KBM-7 (cell line): ENCODE results near the gene SALL3.
"Not testable (repeated sequence)": the region's sequence is repeated elsewhere in the genome, so short reads cannot be mapped to it uniquely, and the experiment has no call there.

ENCODE experiments used
- DNase-seq: peaks from one replicate; pipeline ENCODE4 v3.0.0-alpha.2; 2015
- in situ Hi-C: fragments of 300-500 bp; cut with MboI; formaldehyde crosslinking; loops from 2 replicates; pipeline ENCODE4 v1.14.3; 2020; ENCODE audit warnings: low sequenced_read_pairs, low pct_unique_long_range_greater_than_20kb, mixed read lengths

SALL3 gene

DNA sequence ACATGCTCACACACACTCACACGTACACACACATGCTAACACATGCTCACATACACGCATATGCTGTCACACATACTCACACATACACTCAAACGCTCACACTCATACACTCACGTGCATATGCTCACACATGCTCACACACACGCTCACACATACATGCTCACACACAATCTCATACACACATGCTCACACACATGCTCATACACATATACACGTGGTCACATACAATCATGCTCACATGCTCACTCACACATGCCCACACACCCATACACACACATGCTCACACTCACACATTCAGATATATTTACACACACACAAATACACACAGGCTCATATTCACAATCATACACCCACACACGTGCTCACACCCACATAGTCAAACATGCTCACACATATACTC, 17.5 kb upstream of the SALL3 start:
- DNase-seq = no peak
- in situ Hi-C loops = no loop called here

DNA sequence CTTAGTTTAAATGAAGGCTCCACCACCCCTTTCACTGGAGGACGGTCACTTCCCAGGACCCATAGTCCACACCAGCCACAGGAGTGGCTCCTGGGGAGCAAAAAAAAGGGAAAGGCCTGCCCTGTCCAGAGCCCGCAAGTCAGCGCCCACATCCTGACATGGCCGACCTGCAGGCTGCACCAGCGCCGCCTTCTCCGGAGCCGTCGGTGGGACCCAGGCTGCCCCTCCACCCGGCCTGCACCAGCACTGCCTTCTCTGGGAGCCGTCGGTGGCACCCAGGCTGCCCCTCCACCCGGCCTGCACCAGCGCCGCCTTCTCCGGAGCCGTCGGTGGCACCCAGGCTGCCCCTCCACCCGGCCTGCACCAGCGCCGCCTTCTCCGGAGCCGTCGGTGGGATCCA, 14.9 kb upstream of the SALL3 start:
- in situ Hi-C loops, DNase-seq: not testable (repeated sequence)

DNA sequence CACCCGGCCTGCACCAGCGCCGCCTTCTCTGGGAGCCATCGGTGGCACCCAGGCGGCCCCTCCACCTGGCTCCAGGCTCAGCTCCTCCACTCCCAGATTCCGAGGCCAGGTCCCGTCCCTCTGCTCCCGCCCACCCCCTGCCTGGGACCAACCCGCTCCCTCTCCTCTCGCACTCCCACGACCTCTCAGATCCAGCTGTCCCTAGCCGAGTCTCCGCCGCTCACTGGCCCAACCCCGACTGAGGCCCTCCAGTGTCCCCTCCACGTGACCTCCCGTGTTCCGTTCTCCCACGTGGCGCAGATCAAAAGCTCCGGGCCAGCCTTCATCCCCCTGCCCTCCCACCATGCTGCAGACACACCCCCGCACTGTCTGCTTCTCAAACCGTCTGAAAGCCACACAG, 14.4 kb upstream of the SALL3 start:
- in situ Hi-C loops = no loop called here
- DNase-seq = no peak

DNA sequence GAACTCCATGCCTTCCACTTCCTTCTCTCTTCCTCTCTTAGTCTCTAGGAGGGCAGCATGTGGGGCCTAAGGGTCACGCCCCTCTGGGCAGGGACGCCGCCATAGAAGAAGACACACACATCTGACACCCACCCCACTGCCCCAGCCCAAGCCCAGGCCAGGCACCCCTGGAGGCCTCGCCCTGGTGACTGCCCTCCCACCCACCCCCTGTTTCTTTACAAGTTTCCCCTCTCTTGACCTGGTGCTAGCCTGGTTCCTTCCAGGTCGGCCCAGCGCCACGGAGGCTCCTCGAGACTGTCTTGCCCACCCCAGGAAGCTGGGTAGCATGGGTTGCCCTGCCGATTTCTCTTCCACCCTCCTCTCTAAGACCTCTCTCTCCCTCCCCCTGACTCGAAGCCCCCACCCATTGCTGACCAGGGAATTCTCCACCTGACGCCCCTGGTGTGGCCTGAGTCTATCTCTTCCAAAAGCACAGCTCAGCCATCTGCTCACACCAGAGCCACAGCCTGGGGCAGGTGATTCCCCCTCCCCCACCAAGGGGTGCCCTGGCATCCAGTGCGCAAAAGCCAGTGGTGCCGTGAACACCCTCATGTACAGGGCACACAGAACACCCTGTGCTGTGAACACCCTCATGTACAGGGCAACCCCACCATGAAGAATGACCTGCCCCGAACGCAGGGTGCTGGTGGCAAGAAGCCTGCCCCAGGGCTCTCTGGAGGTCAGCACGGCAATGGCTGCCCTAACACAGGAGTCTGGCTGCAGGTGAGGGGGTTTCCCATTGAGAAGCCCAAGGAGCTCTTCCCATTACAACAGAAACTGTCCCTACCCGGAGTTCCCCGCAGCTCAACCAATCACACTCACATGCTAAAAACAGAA, 13.5 kb upstream of the SALL3 start:
- DNase-seq = no peak
- in situ Hi-C loops = no loop called here

DNA sequence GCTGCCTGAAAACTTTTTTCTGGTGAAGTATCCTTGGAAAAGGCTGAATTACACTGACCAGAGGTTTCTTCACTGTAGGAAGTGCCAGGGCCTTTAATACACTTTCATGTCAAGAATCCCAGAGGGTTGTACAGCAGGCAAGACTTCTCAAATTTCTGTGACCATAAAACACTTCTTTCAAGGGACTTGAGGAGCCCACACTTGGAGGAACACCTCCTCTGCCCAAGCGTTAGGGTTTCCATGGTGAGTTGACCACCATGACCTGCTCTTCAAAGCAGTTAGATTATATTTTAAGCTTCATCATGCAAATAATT, 12.9 kb upstream of the SALL3 start:
- in situ Hi-C loops = no loop called here
- DNase-seq = no peak

DNA sequence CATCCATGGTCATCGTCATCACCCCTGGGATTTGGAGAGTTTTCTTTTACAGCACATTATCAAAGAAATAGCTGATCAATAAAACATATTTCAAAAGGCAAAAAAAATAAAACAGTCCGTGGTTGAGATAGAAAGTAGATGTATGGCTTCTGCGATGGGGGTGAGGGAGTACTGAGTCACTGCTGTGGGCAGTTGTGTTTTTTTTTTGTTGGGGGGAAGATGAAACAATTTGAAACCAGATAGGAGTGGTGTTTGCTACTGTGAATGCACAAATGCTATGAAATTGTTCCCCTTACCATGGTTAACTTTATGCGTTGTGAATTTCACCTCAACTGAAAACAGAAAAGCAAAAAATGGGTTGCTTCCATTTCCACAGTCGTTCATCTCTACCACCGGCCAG, 11.9 kb upstream of the SALL3 start:
- DNase-seq = no peak
- in situ Hi-C loops = no loop called here

DNA sequence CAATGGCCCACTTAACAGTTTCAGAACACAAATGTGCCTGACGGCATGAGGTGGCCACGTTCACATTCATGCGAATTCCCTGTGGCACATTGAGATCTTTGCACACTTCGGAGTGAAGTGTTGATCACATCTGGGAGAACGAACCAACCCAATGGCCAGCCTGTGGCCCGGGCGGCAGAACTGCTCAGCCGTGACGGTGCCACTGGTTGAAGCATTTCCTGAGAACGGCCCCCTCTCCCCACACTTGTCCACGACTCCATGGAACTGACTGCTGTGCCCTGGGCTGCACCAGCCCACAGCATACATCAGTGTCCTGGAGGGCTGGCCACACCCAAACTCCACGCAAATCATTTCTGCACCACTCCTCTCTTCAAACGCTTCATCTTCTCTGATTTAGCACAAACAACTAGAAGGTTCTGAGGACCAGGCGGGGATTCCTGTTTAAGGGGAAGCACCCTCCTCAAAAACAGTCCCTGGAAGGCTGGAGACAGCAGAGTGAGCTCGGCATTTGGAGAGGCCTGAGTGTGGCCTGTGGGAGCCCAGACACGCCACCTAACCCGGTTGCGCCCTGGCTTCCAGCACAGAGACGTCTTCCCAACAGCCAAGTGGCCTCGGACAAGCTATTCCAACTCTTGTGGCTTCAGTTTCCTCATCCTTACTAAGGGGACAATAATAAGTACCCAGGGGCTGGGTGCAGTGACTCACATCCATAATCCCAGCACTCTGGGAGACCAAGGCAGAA, 9.9 kb upstream of the SALL3 start:
- no peak for DNase-seq
- in situ Hi-C loops = no loop called here

DNA sequence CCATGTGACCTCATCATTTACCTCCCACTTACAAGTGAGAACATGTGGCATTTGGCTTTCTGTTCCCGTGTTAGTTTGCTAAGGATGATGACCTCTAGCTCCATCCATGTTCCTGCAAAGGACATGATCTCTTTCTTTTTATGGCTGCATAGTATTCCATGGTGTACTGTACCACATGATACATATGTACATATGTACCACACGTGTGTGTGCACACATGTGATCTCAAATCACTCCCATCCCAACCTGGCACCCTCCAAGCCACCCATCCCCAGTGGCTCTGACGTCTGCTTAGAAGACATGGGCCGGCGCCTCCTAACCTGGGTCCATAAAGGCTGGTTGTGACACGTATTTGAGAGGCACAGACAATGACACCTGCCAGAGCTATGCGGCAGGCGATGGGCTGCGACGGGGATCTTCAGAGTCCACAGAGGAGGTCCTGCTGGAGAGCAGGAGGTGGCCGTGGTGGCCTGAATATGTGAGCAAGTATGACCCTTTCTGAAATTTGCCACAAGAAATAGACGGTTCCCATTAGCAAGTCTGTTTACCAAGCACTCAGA, 8.8 kb upstream of the SALL3 start:
- in situ Hi-C loops = no loop called here
- no peak for DNase-seq

DNA sequence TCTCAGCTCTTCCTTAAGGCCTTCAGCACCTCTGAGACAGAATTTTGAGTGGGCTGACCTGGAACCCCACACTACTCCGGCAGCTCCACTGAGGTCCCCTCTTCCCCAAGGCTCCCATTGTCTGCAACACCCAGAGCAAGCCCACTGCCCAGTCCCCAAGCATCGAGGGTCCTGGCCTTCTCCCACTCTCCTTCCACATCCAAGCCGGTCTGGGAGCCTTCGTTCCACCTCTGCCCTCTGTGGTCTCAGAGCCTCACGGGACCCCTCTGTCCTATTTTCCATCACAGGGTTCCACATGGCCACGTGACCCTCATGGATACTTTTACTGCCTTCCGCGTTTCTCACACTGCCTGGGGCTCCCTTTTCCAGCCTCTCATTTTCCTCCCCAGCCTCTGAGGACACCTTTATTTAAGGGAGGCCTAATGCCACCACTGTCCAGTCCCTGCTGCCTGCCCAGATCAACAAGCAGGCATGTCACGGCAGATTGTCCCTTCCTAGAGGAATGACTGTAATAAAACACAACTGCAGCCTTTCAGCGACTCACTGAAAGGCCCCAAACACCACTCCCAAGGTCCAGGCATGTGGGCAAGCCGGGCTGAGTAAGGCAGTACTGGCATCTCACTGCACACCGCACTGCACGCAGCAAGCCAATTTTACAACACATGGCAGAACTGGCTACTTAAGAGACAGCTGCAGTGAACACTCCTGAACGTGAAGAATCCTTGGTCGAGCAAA, 7.9 kb upstream of the SALL3 start:
- in situ Hi-C loops = no loop called here
- no peak for DNase-seq

DNA sequence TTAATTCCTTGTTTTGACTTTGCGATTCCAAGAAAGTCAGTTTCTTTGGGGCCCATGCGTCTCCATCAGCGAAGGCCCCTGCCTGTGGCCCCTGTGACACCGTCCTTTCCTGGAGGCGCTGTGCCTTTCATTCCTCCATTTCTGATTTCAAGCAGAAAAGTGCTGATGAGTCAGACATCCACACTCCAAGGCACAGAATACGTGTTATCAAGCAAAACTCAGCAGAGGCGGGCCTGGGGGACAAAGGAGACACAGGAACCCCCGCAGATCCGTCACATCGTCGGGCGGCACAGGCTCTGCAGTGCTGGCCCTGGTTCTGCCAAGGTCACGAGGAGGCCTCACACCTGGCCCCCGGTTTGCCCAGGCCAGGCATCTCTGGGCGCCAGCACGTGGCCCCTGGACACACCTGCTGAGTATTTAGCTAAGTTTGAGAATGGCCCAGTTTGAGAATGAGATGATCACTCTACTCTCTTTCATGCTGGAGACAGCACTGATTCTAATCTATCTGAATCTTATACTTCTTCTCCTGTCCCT, 7.2 kb upstream of the SALL3 start:
- no peak for DNase-seq
- in situ Hi-C loops = no loop called here

DNA sequence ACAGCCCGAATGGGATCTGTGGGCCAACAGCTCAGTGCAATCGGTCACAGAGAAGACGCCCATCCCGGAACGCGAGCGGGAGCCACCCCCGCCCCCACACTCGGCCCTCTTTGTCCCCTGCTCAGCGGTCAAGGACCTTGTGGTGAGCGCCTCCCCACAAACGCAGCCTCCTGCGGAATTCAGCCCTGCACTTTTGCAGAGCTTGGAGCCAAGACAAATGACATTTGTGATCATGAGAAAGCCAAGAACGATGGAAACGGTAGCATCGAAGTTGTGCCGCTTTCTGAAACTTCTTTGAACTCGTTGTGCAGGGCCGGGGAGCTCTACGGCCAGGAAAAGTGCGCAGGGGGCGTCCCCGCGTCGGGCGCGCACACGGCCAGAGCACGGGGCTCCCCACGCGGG, 6.7 kb upstream of the SALL3 start:
- DNase-seq = no peak
- in situ Hi-C loops = no loop called here

DNA sequence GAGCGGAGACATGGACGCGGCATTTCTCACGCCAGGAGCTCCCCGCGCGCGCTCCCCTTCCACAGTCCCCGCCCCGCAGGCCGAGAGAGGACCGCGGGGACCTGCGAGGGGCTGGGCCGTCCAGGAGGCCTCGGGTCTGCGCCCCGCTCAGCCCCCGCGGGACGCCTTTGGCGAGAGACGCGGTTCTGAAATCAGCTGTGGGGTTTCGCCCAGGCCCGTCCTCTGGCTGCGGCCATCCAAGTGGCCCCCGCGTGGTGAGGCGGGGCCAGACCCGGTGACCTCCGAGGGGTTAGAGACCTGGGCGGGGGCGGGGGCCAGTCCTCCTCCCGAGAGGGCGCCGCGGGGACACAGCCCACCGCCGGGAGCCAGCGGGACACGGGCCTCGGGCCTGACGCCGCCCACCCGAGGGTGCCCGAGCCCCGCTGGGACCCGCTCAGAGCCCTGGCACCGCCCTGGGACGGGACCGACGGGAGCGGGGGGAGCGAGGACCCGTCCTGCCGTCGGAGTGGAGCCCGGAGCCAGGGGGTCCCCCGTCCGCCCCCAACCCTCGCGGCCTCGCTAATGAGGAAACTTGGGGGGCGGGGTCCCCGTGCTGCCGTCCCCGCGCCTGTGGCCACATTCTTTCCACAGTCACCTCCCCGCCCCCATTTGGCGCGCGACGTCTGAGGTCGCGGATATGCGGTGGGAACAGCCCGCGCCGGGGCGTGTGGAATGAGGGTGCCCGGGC, 6.1 kb upstream of the SALL3 start:
- DNase-seq = no peak
- in situ Hi-C loops = no loop called here

DNA sequence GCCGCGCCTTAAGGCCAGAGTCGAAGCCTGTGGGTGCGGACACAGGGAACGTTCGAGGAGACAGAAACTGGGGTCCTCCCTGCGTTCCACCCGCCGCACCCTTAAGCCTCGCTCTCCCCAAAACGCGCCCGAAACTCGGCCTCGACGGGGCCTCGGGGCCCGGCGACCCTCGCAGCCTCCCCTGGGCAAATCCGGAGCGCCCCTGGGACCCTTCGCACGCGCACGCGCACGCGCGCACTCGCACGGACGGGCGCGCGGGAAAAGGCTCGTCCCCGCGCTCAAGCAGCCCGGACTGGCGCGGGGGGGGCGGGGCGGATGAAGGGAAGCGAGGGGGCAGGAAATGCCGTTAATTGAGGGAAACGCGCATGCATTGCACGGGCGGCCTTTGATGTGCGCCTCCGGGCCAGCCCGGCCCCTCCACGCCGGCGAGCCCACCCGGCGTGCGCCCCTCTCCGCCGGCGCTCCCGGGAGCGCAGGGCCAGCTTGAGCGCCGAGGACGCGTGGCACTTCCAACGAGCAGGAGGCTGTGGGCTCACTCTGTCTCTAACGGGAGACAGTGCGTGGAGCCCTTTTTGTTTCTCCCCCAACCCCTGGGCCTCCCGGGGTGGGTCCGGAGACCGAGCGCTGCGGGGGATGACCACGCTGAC, 5.4 kb upstream of the SALL3 start:
- in situ Hi-C loops = no loop called here
- no peak for DNase-seq

DNA sequence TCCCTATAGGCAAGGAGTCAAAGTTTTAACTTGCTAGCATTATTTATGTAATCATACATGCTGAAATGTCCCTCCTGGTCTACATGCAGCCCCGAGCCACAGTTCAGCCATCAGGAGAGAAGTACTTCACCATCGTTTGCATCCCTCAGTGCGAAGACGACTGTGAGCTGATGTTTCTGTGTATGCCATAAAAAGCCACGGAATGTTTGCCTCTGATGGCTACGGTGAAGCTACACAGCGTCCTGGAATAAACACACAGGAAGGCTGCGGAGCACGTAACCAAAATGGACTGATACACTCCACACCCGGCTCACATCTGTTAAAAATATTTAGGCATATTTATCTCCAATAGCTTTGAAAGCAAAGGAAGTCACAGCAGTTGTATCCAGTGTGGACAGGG, 4.3 kb upstream of the SALL3 start:
- in situ Hi-C loops = no loop called here
- no peak for DNase-seq

DNA sequence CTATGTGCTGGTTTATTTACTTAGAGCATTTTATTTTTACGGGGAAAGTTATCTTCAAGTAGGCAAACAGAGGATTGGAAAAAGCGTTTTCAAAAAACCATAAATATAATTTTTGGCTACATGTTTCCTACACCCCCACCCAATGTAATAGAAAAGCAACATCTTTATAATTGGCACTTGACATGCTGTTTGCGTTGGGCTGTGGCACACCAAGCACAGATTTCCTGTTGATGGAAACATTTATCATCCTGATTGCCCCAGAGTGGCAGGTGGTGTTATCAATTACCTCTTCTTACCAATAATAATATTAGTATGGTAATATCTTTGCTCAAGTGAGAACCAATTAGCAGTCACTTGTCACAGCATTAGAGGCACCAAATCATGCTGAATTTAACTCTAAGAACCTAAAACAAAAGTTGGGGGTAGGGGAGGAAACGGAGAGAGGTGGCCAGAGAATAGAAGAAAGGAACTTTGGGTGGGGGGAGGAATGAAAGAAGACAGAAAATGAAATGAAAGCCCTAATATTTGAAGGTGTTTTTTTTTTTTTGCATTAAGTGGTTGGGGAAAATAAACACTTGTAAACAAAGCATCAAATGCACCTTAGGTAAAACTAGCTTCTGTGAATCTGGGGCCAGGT, 3.8 kb upstream of the SALL3 start:
- DNase-seq = no peak
- in situ Hi-C loops = no loop called here

DNA sequence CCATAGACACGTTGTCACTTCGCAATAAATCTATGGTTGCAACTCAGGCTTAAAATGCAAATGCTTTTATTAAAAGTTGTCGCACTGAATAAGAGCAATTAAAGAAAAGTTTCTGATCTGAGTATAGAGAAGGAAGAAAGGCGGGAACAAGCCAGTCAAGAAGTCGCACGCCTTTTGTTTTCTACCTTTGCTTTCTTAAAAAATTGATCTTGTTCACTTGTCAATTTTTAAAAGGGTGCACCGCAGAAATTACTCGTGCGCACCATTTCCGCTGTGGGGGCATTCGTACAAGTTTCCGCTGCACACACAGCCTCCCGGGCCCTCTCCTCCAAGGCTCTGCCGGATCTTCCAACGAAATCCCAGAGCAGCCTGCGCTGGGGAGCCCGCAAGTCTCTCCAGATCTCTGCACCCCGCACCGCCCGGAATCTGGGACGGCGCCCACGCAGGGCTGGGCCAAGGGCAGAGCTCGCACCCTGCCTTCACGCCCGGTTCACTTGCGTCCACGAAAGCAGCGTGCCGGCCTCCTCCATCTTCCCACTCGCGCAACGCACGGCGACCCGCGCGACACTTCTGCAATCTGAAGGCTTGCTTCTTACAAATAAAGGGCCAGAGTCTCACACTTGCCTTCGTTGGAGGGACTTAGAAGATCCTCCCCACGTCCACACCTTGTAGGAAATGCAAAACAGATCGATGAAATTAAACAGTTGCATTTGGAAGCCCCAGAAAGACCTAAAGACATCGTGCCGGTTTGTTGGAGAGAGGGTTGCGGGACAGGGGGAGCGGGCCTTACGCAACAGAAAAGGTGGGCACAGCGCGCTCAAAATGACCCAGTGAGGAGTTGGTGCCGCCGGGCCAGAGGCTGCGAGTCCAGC, 2.6 kb upstream of the SALL3 start:
- in situ Hi-C loops = no loop called here
- DNase-seq = no peak

DNA sequence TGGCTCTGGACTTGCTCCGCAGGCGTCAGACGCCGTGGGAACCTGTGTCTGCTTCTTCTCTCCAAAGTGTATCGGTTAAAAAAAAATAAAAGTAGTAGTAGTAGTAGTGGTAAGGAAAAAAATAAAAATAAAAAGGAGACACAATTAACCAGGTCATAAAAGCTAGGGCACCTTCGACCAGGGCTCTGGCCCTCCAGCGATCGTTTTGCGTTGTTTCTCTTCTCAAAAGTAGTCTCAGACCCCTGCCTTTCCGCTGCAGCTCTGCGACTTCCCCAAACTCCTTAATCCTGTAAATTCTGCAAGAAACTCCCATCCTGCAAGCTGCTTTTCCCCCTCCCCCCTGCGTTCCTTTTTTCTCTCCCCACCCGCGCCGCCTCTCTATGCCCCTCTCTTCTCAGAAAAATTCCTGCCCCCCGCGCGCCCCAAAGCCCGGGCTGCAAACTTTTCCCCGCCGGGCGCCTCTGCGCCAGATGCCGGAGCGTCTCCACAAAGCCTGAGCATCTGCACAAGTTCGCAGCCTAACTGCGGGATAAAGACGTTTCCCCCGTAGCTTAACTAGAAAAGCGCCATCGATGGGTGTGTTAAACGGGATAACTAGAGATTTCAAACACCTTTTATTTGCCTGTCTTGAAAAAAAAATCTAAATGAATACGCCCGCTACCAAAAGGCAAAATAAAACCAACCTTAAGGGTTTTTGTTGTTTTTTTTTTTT, 1.8 kb upstream of the SALL3 start:
- in situ Hi-C loops = no loop called here
- DNase-seq = no peak
